IMR-90 (cell line): ENCODE measurements around the gene SLX4IP. TPM values are rescaled to one million over a fixed set of nuclear protein-coding genes. Genes with fewer than 3 reads are reported as not detected.

Experiments used
- ATAC-seq: fragments of 200-7000 bp; cut with Tn5 transposase; 2 replicates; pipeline ENCODE4 v1.9.1; 2020; ENCODE audit warnings: low read depth, mild to moderate bottlenecking, moderate library complexity
- BruUV-seq: library from RNA; stranded (reverse); fragments of 400-500 nt; replicated peaks from 2 replicates; lab custom pipeline; 2021; lab: Mats Ljungman, UMichigan
- CTCF ChIA-PET: fragments of 300-600 bp; formaldehyde crosslinking; extraction: SDS; loops from one replicate; lab custom pipeline; 2021; ENCODE audit warnings: antibody characterized with exemption; lab: Yijun Ruan, JAX
- POLR2A ChIA-PET: fragments of 300-600 bp; sonication (Branson Sonifier 250); formaldehyde crosslinking; loops from one replicate; lab custom pipeline; 2022; ENCODE audit warnings: antibody characterized with exemption; ENCODE audit not compliant: unreplicated experiment; lab: Charles Lee
- DNase-seq: peaks from one replicate; pipeline ENCODE4 v3.0.0; 2013
- H2AFZ ChIP-seq: replicated peaks from 2 replicates; pipeline ENCODE3; 2013; ENCODE audit warnings: low read length, mild to moderate bottlenecking; ENCODE audit not compliant: poor library complexity
- H2AK5ac ChIP-seq: 2 replicates; pipeline ENCODE4 v1.6.1; 2013; ENCODE audit warnings: low read depth, low read length, inconsistent platforms
- H2AK9ac ChIP-seq: replicated peaks from 2 replicates; pipeline ENCODE3; 2013; ENCODE audit warnings: mild to moderate bottlenecking, low read depth, low read length, moderate library complexity; ENCODE audit not compliant: poor library complexity
- H2BK120ac ChIP-seq: 2 replicates; pipeline ENCODE4 v1.6.1; 2013; ENCODE audit warnings: low read depth, low read length, inconsistent platforms
- H2BK15ac ChIP-seq: 3 replicates; pipeline ENCODE4 v1.6.1; 2013; ENCODE audit warnings: low read depth, low read length, inconsistent platforms
- H2BK20ac ChIP-seq: 2 replicates; pipeline ENCODE4 v1.6.1; 2013; ENCODE audit warnings: low read depth, mild to moderate bottlenecking, inconsistent platforms, low read length, moderate library complexity
- H2BK5ac ChIP-seq: 2 replicates; pipeline ENCODE4 v1.6.1; 2013; ENCODE audit warnings: mild to moderate bottlenecking, low read depth, low read length, inconsistent platforms; ENCODE audit not compliant: poor library complexity, severe bottlenecking
- H3K14ac ChIP-seq: replicated peaks from 2 replicates; pipeline ENCODE4 v1.6.1; 2013; ENCODE audit warnings: low read depth, low read length, inconsistent platforms
- H3K18ac ChIP-seq: 2 replicates; pipeline ENCODE4 v1.6.1; 2013; ENCODE audit warnings: low read depth, low read length, control low read depth
- H3K23ac ChIP-seq: 2 replicates; pipeline ENCODE4 v1.6.1; 2013; ENCODE audit warnings: low read depth, low read length, inconsistent platforms
- H3K27ac ChIP-seq: 2 replicates; pipeline ENCODE4 v1.5.1; 2013; ENCODE audit warnings: mild to moderate bottlenecking, control low read depth, low read length; ENCODE audit not compliant: insufficient read depth
- H3K27me3 ChIP-seq: 2 replicates; pipeline ENCODE4 v1.6.1; 2013; ENCODE audit warnings: low read length; ENCODE audit not compliant: control insufficient read depth, insufficient read depth
- H3K36me3 ChIP-seq: 2 replicates; pipeline ENCODE4 v1.6.1; 2013; ENCODE audit warnings: low read length, mixed read lengths; ENCODE audit not compliant: control insufficient read depth, insufficient read depth
- H3K4ac ChIP-seq: 2 replicates; pipeline ENCODE4 v1.6.1; 2013; ENCODE audit warnings: low read depth, low read length, inconsistent platforms
- H3K4me1 ChIP-seq: 2 replicates; pipeline ENCODE4 v1.6.1; 2013; ENCODE audit warnings: low read length, mixed read lengths; ENCODE audit not compliant: control insufficient read depth, insufficient read depth
- H3K4me2 ChIP-seq: 2 replicates; pipeline ENCODE4 v1.6.1; 2013; ENCODE audit warnings: low read depth, mild to moderate bottlenecking, control low read depth, low read length, moderate library complexity
- H3K4me3 ChIP-seq: 2 replicates; pipeline ENCODE4 v1.5.1; 2013; ENCODE audit warnings: low read depth, mild to moderate bottlenecking, control low read depth, low read length, moderate library complexity; ENCODE audit not compliant: insufficient read depth
- H3K56ac ChIP-seq: 2 replicates; pipeline ENCODE4 v1.6.1; 2013; ENCODE audit warnings: low read length, inconsistent platforms; ENCODE audit not compliant: insufficient read depth; ENCODE audit errors: extremely low read depth
- H3K79me1 ChIP-seq, 2 experiments: 2 replicates each; pipeline ENCODE4 v1.6.1; 2013; ENCODE audit warnings: low read length in 2 of 2, inconsistent platforms in 1 of 2, low read depth in 1 of 2
- H3K9ac ChIP-seq: 2 replicates; pipeline ENCODE4 v1.6.1; 2013; ENCODE audit warnings: low read depth, low read length, control low read depth
- H3K9me1 ChIP-seq: 2 replicates; pipeline ENCODE4 v1.6.1; 2013; ENCODE audit warnings: low read length, inconsistent platforms; ENCODE audit not compliant: insufficient read depth
- H3K9me3 ChIP-seq: 2 replicates; pipeline ENCODE4 v1.6.1; 2013; ENCODE audit warnings: low read length; ENCODE audit not compliant: control insufficient read depth, insufficient read depth
- H4K20me1 ChIP-seq: 2 replicates; pipeline ENCODE4 v1.6.1; 2013; ENCODE audit warnings: low read length, inconsistent platforms; ENCODE audit not compliant: insufficient read depth
- H4K5ac ChIP-seq: 2 replicates; pipeline ENCODE4 v1.6.1; 2013; ENCODE audit warnings: mild to moderate bottlenecking, low read depth, low read length, control low read depth
- H4K8ac ChIP-seq, 2 experiments: 2 replicates each; pipeline ENCODE4 v1.6.1; 2013; ENCODE audit warnings: low read depth in 2 of 2, low read length in 2 of 2, control low read depth in 1 of 2, inconsistent platforms in 1 of 2
- H4K91ac ChIP-seq: 2 replicates; pipeline ENCODE4 v1.6.1; 2013; ENCODE audit warnings: low read depth, low read length, inconsistent platforms; ENCODE audit not compliant: insufficient read depth
- BHLHE40 ChIP-seq: fragments of 150-350 bp; IDR thresholded peaks from 2 replicates; pipeline ENCODE4 v1.6.1; 2016; ENCODE audit warnings: mild to moderate bottlenecking, low read depth, low read length
- CEBPB ChIP-seq: IDR thresholded peaks from 2 replicates; pipeline ENCODE4 v1.6.1; 2012; ENCODE audit warnings: low read depth, low read length, improper control_type of control experiment
- CHD1 ChIP-seq: IDR thresholded peaks from 2 replicates; pipeline ENCODE4 v1.6.1; 2012; ENCODE audit warnings: low read depth, low read length, improper control_type of control experiment
- CTCF ChIP-seq: conservative IDR thresholded peaks from 2 replicates; pipeline ENCODE4 v1.5.1; 2012; ENCODE audit warnings: mild to moderate bottlenecking, low read depth, low read length, improper control_type of control experiment
- FOS ChIP-seq: fragments of 150-350 bp; IDR thresholded peaks from 2 replicates; pipeline ENCODE4 v1.6.1; 2016; ENCODE audit warnings: low read depth, low read length
- MAFK ChIP-seq: IDR thresholded peaks from 2 replicates; pipeline ENCODE4 v1.6.1; 2012; ENCODE audit warnings: low read depth, low read length, improper control_type of control experiment
- MXI1 ChIP-seq: IDR thresholded peaks from 2 replicates; pipeline ENCODE4 v1.6.1; 2012; ENCODE audit warnings: low read depth, mild to moderate bottlenecking, low read length, moderate library complexity, borderline replicate concordance
- POLR2A ChIP-seq: IDR thresholded peaks from 2 replicates; pipeline ENCODE4 v1.6.1; 2012; ENCODE audit warnings: mild to moderate bottlenecking, low read depth, low read length
- RAD21 ChIP-seq: IDR thresholded peaks from 2 replicates; pipeline ENCODE4 v1.6.1; 2012; ENCODE audit warnings: low read length, improper control_type of control experiment
- RCOR1 ChIP-seq: IDR thresholded peaks from 2 replicates; pipeline ENCODE4 v1.6.1; 2012; ENCODE audit warnings: mild to moderate bottlenecking, low read length, improper control_type of control experiment; ENCODE audit not compliant: insufficient replicate concordance
- RFX5 ChIP-seq: IDR thresholded peaks from 2 replicates; pipeline ENCODE4 v1.8.0; 2012; ENCODE audit warnings: low read depth, mild to moderate bottlenecking, low read length, moderate library complexity
- SMC3 ChIP-seq: fragments of 150-350 bp; IDR thresholded peaks from 2 replicates; pipeline ENCODE4 v1.6.1; 2016; ENCODE audit warnings: low read depth, mild to moderate bottlenecking, antibody characterized with exemption, low read length, moderate library complexity
- USF2 ChIP-seq: fragments of 150-350 bp; IDR thresholded peaks from 2 replicates; pipeline ENCODE4 v1.6.1; 2017; ENCODE audit warnings: mild to moderate bottlenecking, antibody characterized with exemption, low read length, low read depth
- WGBS, 2 experiments: methylation state at CpG; one replicate each; pipeline versions ENCODE4 v1.1.5 to v1.1.7; 2013; ENCODE audit warnings: missing lambda C conversion rate in 2 of 2; ENCODE audit not compliant: insufficient read length in 1 of 2; ENCODE audit errors: extremely low coverage in 2 of 2; 5-methylcytosine and 5-hydroxymethylcytosine counted together
- dilution Hi-C: fragments of 300-500 bp; cut with HindIII; formaldehyde crosslinking; loops from one replicate; pipeline ENCODE4 v1.14.3; 2018; ENCODE audit warnings: low sequenced_read_pairs; ENCODE audit not compliant: unreplicated experiment
- in situ Hi-C: fragments of 300-500 bp; cut with MboI; formaldehyde crosslinking; loops from 3 replicates; pipeline ENCODE4 v1.14.3; 2019; ENCODE audit warnings: low sequenced_read_pairs, inconsistent platforms, mixed read lengths
- intact Hi-C: fragments of 100-400 bp; cut with micrococcal nuclease; formaldehyde crosslinking; loops from 2 replicates; pipeline ENCODE4 v1.10.0; 2022
- polyA plus RNA-seq, 3 experiments: library from polyadenylated mRNA; depleted of rRNA; stranded (reverse); fragments of >200 nt; gene quantifications; 2 replicates each; pipeline ENCODE4 v1.2.3, GENCODE V29; 2012; ENCODE audit warnings: low replicate concordance in 1 of 3
- total RNA-seq: library from RNA; depleted of rRNA; stranded (reverse); fragments of >200 nt; gene quantifications from 2 replicates; pipeline ENCODE4 v1.2.3, GENCODE V29; 2012

SLX4IP gene
- total and polyA plus RNA-seq, 2 of the 4 experiments (the other 2 are of a cell fraction), result 1.3 to 5.9 TPM

GRCh38 chr20:10657453-10657852 lies 222.3 kb downstream of the SLX4IP start:
- ATAC-seq, result no peak
- in situ Hi-C loops, result no loop called here

More at GRCh38 chr20:10657453-10657852, 222.3 kb downstream of the SLX4IP start:
- intact Hi-C loops, result loop anchor here (10.0 kb wide), 2 partner anchors 683 to 1043 kb away; no protein-coding TSS in a partner anchor
- H3K4me2 ChIP-seq, result no peak overlapping the region
- H3K79me1 ChIP-seq, result peaks cover 18 to 61% of the 10 kb centered on the region in 2 experiments; a peak in 3 of 4 replicates
- H2BK5ac ChIP-seq, result no peak overlapping the region
- H4K20me1 ChIP-seq, result peaks cover 26% of the 10 kb centered on the region; the same call in 1 of the 2 replicates
- no peak overlapping the region for H2AK9ac ChIP-seq
- no peak overlapping the region for H2AK5ac ChIP-seq
- no peaks in the 10 kb centered on the region for H3K27me3 ChIP-seq
- no peak overlapping the region for H2BK20ac ChIP-seq
- no peak overlapping the region for H4K5ac ChIP-seq
- H3K14ac ChIP-seq, result no peak overlapping the region
- no CpG with 5 or more reads among the region's 1 CpG for WGBS, 2 experiments
- no peak for TF ChIP-seq RCOR1
- no peak for TF ChIP-seq FOS
- TF ChIP-seq USF2, result no peak
- no peak for TF ChIP-seq SMC3
- TF ChIP-seq CTCF, result no peak
- no peak for TF ChIP-seq RFX5
- TF ChIP-seq CHD1, result no peak
- no peak for TF ChIP-seq BHLHE40
- no peak for TF ChIP-seq MAFK
- TF ChIP-seq MXI1, result no peak
- TF ChIP-seq RAD21, result no peak
- no peak for TF ChIP-seq CEBPB
- no peak for TF ChIP-seq POLR2A
- H2BK15ac ChIP-seq, result no peak overlapping the region
- H4K91ac ChIP-seq, result no peak overlapping the region
- no peaks in the 10 kb centered on the region for H3K9me3 ChIP-seq
- peaks cover 30% of the 10 kb centered on the region; the same call in 1 of the 2 replicates for H3K9me1 ChIP-seq
- BruUV-seq, result no TSS peak
- POLR2A ChIA-PET, result no interaction called here
- CTCF ChIA-PET, result interaction anchor here (0.5 to 0.6 kb wide), 3 partner anchors 59 to 886 kb away, joined by 3 read pairs; no protein-coding TSS in a partner anchor
- DNase-seq, result no peak
- no peak overlapping the region for H2BK120ac ChIP-seq
- H3K56ac ChIP-seq, result no peak overlapping the region
- H4K8ac ChIP-seq, result no peak overlapping the region
- H3K27ac ChIP-seq, result no peak overlapping the region
- dilution Hi-C loops, result loop anchor here (25.0 kb wide), 1 partner anchor 880 kb away; no protein-coding TSS in a partner anchor
- H3K23ac ChIP-seq, result no peak overlapping the region
- H3K9ac ChIP-seq, result no peak overlapping the region
- peaks cover 22% of the 10 kb centered on the region for H3K4me1 ChIP-seq
- H3K4me3 ChIP-seq, result no peak overlapping the region
- H3K4ac ChIP-seq, result no peak overlapping the region
- H3K36me3 ChIP-seq, result peaks cover 67% of the 10 kb centered on the region
- H2AFZ ChIP-seq, result no peak overlapping the region
- H3K18ac ChIP-seq, result no peak overlapping the region
